Heart left ventricle (tissue), 16 donors: Measurements from ENCODE around the gene DLX5. TPM values are rescaled to one million over a fixed set of nuclear protein-coding genes. Genes with fewer than 3 reads are reported as not detected.

Source experiments
- ATAC-seq, 4 donors: fragments of 200-7000 bp; cut with Tn5 transposase; one replicate each; pipeline ENCODE4 v1.9.1; 2020 to 2022; ENCODE audit warnings: moderate library complexity in 4 of 4, mild to moderate bottlenecking in 3 of 4, moderate number of reproducible peaks in 1 of 4
- DNase-seq, 5 donors: peaks; one replicate each; pipeline ENCODE4 v3.0.0-alpha.2; 2020
- H3K27ac ChIP-seq, 12 donors: fragments of 200-600 bp; sonication (generic) in 4 of 12; one replicate each; pipeline versions ENCODE4 v1.5.0 to v1.8.0; 2016 to 2022; ENCODE audit warnings: mild to moderate bottlenecking in 2 of 12
- H3K27me3 ChIP-seq, 9 donors: fragments of 200-600 bp; sonication (generic) in 2 of 9; one replicate each; pipeline versions ENCODE4 v1.5.1 to v1.8.0; 2016 to 2022; ENCODE audit warnings: mild to moderate bottlenecking in 3 of 9
- H3K36me3 ChIP-seq, 9 donors: fragments of 200-600 bp; sonication (generic) in 2 of 9; one replicate each; pipeline versions ENCODE4 v1.5.0 to v1.8.0; 2018 to 2022; ENCODE audit warnings: mild to moderate bottlenecking in 2 of 9
- H3K4me1 ChIP-seq, 12 donors: fragments of 200-600 bp; sonication (generic) in 4 of 12; one replicate each; pipeline versions ENCODE4 v1.5.0 to v1.8.0; 2016 to 2022; ENCODE audit warnings: mild to moderate bottlenecking in 3 of 12
- H3K4me3 ChIP-seq, 12 donors: fragments of 200-600 bp; sonication (generic) in 4 of 12; one replicate each; pipeline versions ENCODE4 v1.5.0 to v1.8.0; 2017 to 2022; ENCODE audit warnings: mild to moderate bottlenecking in 9 of 12, moderate library complexity in 4 of 12
- H3K9me3 ChIP-seq, 12 donors: fragments of 200-600 bp; sonication (generic) in 4 of 12; one replicate each; pipeline versions ENCODE4 v1.5.0 to v1.8.0; 2016 to 2022; ENCODE audit warnings: mild to moderate bottlenecking in 1 of 12
- POLR2A ChIP-seq, 2 donors: fragments of 450-650 bp; IDR thresholded peaks; one replicate each; pipeline ENCODE4 v1.6.1; 2017; ENCODE audit warnings: antibody characterized with exemption in 2 of 2, mild to moderate bottlenecking in 2 of 2, moderate library complexity in 2 of 2
- WGBS, 4 donors: extraction: QIAGEN DNeasy Blood & Tissue Kit in 2 of 4; methylation state at CpG; one replicate each; pipeline versions ENCODE4 v1.1.5 to v1.1.7; 2013 to 2018; 5-methylcytosine and 5-hydroxymethylcytosine counted together
- intact Hi-C, 10 donors: fragments of 100-400 bp; cut with DNase I; formaldehyde crosslinking; loops; one replicate each; pipeline versions ENCODE4 v1.11.1 to v1.14.2; 2022
- polyA plus RNA-seq, 2 donors: library from polyadenylated mRNA; stranded (reverse); fragments of 200-250 nt; gene quantifications; one replicate each; pipeline ENCODE4 v1.2.3, GENCODE V29; 2013
- total RNA-seq, 9 donors: library from RNA; depleted of rRNA in 2 of 9; stranded (reverse); fragments of >200 nt in 2 of 9; fragmentation: NEBNext Ultra II Directional in 3 of 9; extraction: Animal tissue kit (Norgen Biotek cat#: 25700) in 3 of 9; gene quantifications; one replicate each; pipeline versions ENCODE4 v1.1.0 to v1.2.4, GENCODE V29; 2016 to 2023
- TF ChIP-seq, protein P1 (sequence below), 12 donors: fragments of 200-600 bp; sonication (generic) in 4 of 12; IDR thresholded peaks; one replicate each; pipeline versions ENCODE4 v1.5.0 to v1.8.0; 2018 to 2022; ENCODE audit warnings: antibody characterized with exemption in 12 of 12, mild to moderate bottlenecking in 5 of 12
- donor health status: ischemic (EF 13 %, LVEDD 7.1; RV severe dilation, severe dysfunction).
- donor health status: healthy with polysubstance abuse.
- donor health status: DM: no; HTN: yes; CAD: no.
- donor health status: DM: no; HTN: no; CAD: no.
- donor health status: ischemic (EF 25% LVEDD 6.9; RV normal size, moderate dysfunction).
- donor health status: ischemic (EF 25% LVEDD 5.7; RV mildly dilated, moderate dysfunction).
- donor health status: healthy.
- donor health status: DM: yes; HTN: yes; CAD: no.
- donor health status: ischemic (EF 35%, LVEDD 5.7; RV mildly dilated, moderate dysfunction).
- donor health status: nonischemic (EF 11% LVEDD 7.7; RV severe dilation, severe dysfunction).
- donor health status: DM: yes; HTN: yes; CAD: no.
- donor health status: PGD.
- donor health status: ischemic (EF 29% LVEDD 5.4; RV normal size, mild dysfunction).
- donor health status: nonischemic (EF 23%, LVEDD 6.1; RV moderate dilation, normal function).

The DLX5 gene
- total and polyA plus RNA-seq, 11 donors = 0.08 to 0.27 (median 0.24) TPM; not detected in 7

DNA sequence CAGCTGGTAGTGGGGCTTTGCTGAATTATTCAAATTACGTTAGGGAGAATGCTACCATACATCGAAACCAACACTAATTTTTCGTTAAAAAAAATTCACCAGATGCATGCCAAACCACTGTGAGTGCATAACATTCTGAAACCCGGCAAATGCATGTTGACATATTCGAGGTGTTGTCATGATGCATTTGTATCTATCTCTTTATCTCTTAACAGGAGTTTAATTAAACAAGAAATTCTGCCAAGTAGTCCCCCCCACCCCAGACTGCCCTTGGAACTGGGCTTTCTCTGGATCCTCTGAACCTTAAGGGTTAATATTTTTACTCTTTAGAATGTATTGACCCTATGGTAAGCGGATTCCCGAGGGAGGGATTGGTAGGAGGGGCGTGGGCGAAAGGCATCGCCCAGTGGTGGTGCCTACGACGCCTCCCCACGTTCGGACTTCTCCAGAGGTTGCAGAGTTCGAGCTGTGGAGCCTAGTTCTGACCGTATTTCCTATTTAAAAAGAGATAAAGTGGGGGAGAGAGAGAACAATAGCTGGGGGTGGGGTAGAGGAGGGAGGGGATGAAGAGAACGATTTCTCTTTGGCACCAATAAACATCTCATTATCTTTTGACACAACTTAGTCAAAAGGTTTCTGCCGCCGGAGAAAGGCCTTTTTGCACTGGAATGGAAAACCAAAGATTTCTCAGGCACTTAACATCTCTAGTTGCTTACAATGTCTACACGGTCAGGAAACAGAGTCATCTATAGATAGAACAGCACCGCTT is 12.1 kb downstream of the DLX5 start:
- H3K27me3 ChIP-seq = peaks cover 79 to 100% (median 97%) of the 10 kb centered on the region in 9 donors
- intact Hi-C loops = no loop called here
- H3K4me1 ChIP-seq = peaks cover 0 to 15% (median 3%) of the 10 kb centered on the region in 12 donors
- no peaks in the 10 kb centered on the region for H3K9me3 ChIP-seq
- TF ChIP-seq, protein P1, sequence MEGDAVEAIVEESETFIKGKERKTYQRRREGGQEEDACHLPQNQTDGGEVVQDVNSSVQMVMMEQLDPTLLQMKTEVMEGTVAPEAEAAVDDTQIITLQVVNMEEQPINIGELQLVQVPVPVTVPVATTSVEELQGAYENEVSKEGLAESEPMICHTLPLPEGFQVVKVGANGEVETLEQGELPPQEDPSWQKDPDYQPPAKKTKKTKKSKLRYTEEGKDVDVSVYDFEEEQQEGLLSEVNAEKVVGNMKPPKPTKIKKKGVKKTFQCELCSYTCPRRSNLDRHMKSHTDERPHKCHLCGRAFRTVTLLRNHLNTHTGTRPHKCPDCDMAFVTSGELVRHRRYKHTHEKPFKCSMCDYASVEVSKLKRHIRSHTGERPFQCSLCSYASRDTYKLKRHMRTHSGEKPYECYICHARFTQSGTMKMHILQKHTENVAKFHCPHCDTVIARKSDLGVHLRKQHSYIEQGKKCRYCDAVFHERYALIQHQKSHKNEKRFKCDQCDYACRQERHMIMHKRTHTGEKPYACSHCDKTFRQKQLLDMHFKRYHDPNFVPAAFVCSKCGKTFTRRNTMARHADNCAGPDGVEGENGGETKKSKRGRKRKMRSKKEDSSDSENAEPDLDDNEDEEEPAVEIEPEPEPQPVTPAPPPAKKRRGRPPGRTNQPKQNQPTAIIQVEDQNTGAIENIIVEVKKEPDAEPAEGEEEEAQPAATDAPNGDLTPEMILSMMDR (IDR thresholded peaks at IDR 0.05) = no peak
- TF ChIP-seq POLR2A (IDR thresholded peaks at IDR 0.05) = no peak
- DNase-seq = no peak
- no peak overlapping the region for H3K4me3 ChIP-seq
- H3K27ac ChIP-seq = no peak overlapping the region
- H3K36me3 ChIP-seq = no peaks in the 10 kb centered on the region
- no peak for ATAC-seq
- 4 to 6% (median 5%) methylated on average over 21 of the region's 21 CpGs for WGBS, 4 donors

DNA sequence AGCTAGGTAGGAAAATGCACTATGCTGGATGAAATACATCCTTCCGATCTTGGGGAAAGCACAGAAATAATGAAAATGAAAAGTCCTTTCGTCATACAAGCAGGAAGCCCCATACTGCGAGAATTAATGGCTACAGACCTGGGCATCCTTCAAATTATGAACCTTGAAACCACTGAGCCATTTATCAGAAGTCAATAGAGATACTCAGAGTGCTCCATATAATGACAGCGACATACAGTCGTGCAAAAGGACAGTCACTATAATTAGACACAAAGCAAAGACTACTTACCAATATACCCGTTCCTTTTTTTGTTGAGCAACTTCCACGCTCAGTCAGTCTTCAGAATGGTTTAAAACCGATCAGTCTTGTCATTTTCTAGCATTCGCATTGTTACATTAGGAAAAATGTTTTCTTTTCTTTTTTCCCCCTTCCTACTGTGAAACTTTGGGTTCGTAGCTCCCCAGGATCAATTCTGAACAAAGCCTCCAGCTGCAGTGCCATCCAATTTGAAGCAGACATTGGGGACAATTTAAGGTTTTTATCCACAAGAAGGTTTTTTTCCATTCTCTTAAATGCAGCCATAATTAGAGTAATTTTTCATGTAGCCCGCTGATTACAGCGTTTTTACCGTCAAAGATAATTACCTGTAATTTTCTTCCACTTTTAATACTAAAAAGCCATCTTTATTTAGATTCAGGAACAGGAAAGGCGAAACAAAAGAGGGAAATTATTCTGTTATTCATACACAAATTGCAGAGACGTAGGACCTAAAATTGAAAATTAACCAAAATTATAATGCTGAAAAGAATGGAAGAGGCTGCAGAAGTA is 12.9 kb downstream of the DLX5 start:
- intact Hi-C loops = no loop called here
- ATAC-seq (no peak), DNase-seq (no peak)
- WGBS, 4 donors = 9 to 12% (median 10%) methylated on average over 15 of the region's 15 CpGs
- H3K4me3 ChIP-seq = no peak overlapping the region
- H3K36me3 ChIP-seq = no peaks in the 10 kb centered on the region
- H3K4me1 ChIP-seq = peaks cover 0 to 13% (median under 1%) of the 10 kb centered on the region in 12 donors
- H3K27me3 ChIP-seq = peaks cover 79 to 100% (median 97%) of the 10 kb centered on the region in 9 donors
- no peak overlapping the region for H3K27ac ChIP-seq
- no peaks in the 10 kb centered on the region for H3K9me3 ChIP-seq
- TF ChIP-seq, protein P1 (IDR thresholded peaks at IDR 0.05) = no peak
- no peak for TF ChIP-seq POLR2A (IDR thresholded peaks at IDR 0.05)

DNA sequence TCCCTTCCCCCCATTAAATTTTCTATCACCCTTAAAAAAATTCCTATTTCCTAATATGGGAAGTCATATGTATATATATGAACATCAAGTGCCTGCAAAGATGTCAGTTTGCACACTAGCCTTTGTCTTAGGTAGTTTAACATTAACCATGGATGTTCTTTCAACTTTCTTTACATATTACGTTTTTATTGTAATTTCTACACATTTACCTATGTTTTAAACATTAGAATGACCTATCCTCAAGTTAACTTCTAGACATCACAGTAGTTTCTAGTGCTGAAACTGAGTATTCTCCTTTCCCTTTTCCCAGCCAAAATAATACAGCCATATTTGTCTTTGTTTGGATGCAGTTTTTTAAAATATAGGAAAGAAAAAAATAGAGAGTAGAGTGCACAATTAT is 13.5 kb downstream of the DLX5 start:
- H3K27ac ChIP-seq = no peak overlapping the region
- DNase-seq (no peak), ATAC-seq (no peak)
- peaks cover 0 to 13% (median 1%) of the 10 kb centered on the region in 12 donors for H3K4me1 ChIP-seq
- no peak overlapping the region for H3K4me3 ChIP-seq
- H3K9me3 ChIP-seq = no peaks in the 10 kb centered on the region
- TF ChIP-seq, protein P1 (IDR thresholded peaks at IDR 0.05) = no peak
- TF ChIP-seq POLR2A (IDR thresholded peaks at IDR 0.05) = no peak
- peaks cover 80 to 99% (median 96%) of the 10 kb centered on the region in 9 donors for H3K27me3 ChIP-seq
- intact Hi-C loops = no loop called here
- 0 to 4% (median 3%) methylated on average over 1 of the region's 1 CpG for WGBS, 4 donors
- no peaks in the 10 kb centered on the region for H3K36me3 ChIP-seq
